Activated naive CD4-positive, alpha-beta T cell treated with anti-CD3 and anti-CD28 coated beads, Interleukin-2, amount 50 U/mL, for 16 hours (primary cell): ENCODE data around the gene HOXC4.
"Not testable (repeated sequence)": the region's sequence is repeated elsewhere in the genome, so short reads cannot be mapped to it uniquely, and the experiment has no call there.

Source experiments
- DNase-seq: peaks from one replicate; pipeline ENCODE4 v3.0.0-alpha.2; 2020

HOXC4 gene

GRCh38 chr12:54060174-54060974, 6.7 kb downstream of the HOXC4 start:
- DNase-seq: no peak

- no peak for DNase-seq
Measured at GRCh38 chr12:54060975-54061778, 7.5 kb downstream of the HOXC4 start.

GRCh38 chr12:54065677-54066076, 12.0 kb downstream of the HOXC4 start:
- DNase-seq: no peak

GRCh38 chr12:54066408-54066807, 12.8 kb downstream of the HOXC4 start:
- no peak for DNase-seq

GRCh38 chr12:54068418-54069070, 14.9 kb downstream of the HOXC4 start:
- DNase-seq: no peak

GRCh38 chr12:54071942-54072341, 18.3 kb downstream of the HOXC4 start:
- no peak for DNase-seq

GRCh38 chr12:54074308-54074707, 20.7 kb downstream of the HOXC4 start:
- DNase-seq: no peak

- no peak for DNase-seq
Measured at GRCh38 chr12:54075409-54075808, 21.8 kb downstream of the HOXC4 start.

- no peak for DNase-seq
Measured at GRCh38 chr12:54075974-54076373, 22.3 kb downstream of the HOXC4 start.

- not testable (repeated sequence) for DNase-seq
Measured at GRCh38 chr12:54077843-54078242, 24.2 kb downstream of the HOXC4 start.

- DNase-seq: not testable (repeated sequence)
Measured at GRCh38 chr12:54079115-54079514, 25.5 kb downstream of the HOXC4 start.

GRCh38 chr12:54080008-54080924, 26.6 kb downstream of the HOXC4 start:
- DNase-seq: not testable (repeated sequence)

GRCh38 chr12:54081053-54081514, 27.4 kb downstream of the HOXC4 start:
- DNase-seq: peak; percentile 23

- peak; percentile 30 for DNase-seq
Measured at GRCh38 chr12:54081581-54082396, 28.2 kb downstream of the HOXC4 start.

- peak; percentile 54 for DNase-seq
Measured at GRCh38 chr12:54082397-54082892, 28.8 kb downstream of the HOXC4 start.

GRCh38 chr12:54088011-54088410, 34.4 kb downstream of the HOXC4 start:
- DNase-seq: not testable (repeated sequence)

GRCh38 chr12:54089465-54089864, 35.8 kb downstream of the HOXC4 start:
- not testable (repeated sequence) for DNase-seq

GRCh38 chr12:54090312-54090711, 36.7 kb downstream of the HOXC4 start:
- not testable (repeated sequence) for DNase-seq

GRCh38 chr12:54092943-54093342, 39.3 kb downstream of the HOXC4 start:
- DNase-seq: not testable (repeated sequence)

- not testable (repeated sequence) for DNase-seq
Measured at GRCh38 chr12:54095928-54096327, 42.3 kb downstream of the HOXC4 start.

GRCh38 chr12:54098644-54099043, 45.0 kb downstream of the HOXC4 start:
- DNase-seq: not testable (repeated sequence)
